ENCODE results near the gene COQ7.

Gene COQ7
- 16.3 to 21.1 reads per million in 2 experiments for total RNA-seq

DNA sequence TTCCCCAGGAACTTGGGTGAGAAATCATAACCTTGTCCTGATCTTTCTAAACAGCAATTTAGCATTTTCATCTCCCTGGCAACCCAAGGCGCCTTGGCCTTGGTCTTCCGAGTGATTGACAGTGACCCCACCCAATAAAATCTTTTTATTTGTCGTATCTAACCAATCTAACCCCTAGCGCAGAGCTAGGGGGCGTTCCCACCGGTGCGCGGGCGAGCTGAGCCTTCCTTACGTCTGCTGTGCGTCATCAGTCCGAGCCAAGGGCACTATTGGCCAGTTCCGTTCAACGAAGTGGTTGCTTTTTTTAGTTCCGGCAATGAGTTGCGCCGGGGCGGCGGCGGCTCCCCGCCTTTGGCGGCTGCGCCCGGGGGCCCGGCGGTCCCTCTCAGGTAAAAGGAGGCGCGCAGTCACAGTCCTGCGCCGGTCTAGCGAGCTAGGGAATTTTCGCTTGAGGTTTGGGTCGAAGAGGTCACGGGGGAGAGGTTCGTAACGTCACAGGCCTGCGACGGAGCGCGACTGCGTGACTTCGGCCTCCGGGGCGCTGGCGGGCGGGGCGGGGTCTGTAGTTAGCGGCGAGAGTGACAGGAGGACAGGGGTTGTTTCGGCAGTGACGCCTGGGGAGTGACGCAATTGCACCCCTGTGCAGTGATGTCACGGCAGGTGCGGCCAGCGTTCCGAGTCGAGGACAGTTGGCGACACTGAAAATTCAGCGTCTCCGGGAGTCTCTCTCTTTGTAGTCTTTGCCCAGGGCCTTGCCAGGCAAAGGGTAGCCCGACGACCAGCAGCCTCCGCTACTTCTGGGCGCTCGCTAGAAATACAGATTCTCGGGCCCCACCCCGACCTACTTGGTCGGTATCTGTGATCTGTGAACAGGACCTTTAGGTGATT is at the start of gene COQ7:
COQ7 (plus strand) TSS at position 266 of the 888 bp plus-strand sequence; CDS start at position 317, 51 bp downstream.
- DNase-seq (ENCODE audit: low read depth) = peak; percentile 98

DNA sequence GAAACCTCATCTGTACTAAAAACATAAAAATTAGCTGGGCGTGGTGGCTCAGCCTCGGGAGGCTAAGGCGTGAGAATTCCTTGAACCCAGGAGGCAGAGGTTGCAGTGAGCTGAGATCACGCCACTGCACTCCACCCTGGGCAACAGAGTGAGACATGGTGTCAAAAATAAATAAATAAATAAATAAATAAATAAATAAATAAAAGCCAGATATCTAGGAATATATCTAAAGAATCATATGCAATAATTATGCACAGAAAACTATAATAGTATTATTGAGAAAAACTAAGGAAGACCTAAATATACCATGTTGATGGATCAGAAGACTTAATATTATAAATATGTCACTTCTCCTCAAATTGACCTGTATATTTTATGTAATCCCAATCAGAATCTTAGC is 46.7 kb upstream of the COQ7 start:
- no peak for DNase-seq (ENCODE audit: low read depth)

DNA sequence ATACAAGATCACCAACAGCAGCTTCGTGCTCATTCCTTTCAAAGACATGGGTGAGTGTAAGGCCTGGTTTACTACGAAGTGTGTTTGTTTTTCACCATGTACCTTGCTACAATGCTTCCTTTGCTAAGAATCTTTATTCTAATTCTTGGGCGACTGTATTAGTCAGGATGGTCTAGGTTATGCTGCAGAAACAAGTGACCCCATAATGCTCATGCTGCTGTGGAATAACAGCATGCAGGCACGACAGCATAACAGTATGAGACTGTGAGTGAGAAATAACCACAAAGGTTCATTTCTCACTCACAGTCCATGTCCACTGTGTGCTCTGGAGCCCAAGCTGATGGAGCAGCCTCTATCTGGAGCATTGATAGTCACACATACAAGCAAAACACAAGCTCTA is 45.7 kb upstream of the COQ7 start:
- no peak for DNase-seq (ENCODE audit: low read depth)

DNA sequence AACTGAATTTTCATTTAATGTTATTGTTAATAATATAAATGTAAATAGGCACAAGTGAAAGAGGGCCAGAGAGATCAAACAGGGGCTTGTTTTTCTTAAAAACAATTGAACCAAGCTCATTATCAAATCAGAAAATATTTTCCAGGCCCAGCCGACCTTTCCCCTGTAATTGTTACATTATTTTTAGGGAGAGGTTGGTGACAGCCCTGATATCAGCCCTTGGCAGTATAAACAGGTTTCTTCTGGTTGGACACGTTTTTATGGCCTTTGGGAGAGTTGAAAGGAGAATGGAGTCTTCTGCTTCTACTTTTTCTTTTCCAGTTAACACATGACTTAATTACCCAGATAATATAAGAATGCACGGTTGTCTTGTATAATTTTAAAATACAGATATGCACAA is 40.0 kb upstream of the COQ7 start:
- no peak for DNase-seq (ENCODE audit: low read depth)

DNA sequence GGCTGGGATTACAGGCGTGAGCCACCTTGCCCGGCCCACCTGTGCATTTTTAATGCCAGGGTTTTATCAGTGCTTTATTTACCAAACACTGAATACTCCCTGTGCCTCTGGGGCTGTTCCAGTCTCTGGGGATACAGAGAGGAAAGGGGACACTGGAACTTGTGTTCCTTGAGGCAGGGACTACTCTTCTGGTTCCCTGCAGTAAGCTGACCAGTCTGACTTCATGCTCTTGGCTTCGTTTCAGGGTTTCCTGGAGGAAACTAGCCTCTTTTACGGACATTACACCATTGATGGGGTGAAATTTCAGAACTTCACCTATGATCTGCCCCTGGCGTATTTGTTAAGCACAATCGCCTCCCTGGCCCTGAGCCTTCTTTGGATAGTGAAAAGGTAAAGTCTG is 37.4 kb upstream of the COQ7 start:
- DNase-seq (ENCODE audit: low read depth) = no peak

DNA sequence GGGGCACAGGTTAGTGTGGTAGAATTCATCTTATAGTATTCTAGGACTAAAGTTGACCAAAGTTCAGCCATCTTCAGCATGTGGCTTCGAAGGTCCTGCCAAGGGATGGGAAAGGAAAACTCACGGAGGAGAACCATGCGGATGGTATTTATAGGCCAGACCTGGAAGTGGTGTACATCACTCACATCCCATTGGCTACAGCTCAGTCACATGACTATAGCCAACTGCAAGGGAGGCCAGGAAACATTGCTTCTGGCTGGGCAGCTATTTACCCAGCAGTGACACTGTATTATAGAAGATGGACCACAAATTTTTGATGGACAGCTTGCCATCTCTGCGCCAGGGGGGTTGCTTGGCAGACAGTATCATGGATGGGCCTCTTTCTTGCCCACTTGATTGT is 35.7 kb upstream of the COQ7 start:
- DNase-seq (ENCODE audit: low read depth) = no peak

DNA sequence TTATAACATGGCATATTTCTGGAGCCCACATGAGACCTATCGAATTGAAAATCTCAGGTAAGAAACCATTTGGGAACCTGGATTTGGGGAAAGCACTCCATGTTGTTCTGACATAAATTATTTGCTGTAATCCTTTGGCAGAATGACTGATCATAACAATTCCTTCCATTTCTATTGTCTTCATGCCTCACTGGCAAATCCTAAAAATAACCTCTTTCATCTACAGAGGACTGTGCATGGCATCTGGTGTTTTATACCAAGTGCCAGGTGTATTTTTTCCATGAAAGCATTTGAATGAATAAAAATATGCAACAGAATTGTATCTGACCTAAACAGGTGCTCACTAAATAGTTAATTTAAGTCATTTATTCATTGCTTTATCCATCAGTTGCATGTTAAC is 33.7 kb upstream of the COQ7 start:
- DNase-seq (ENCODE audit: low read depth) = no peak

DNA sequence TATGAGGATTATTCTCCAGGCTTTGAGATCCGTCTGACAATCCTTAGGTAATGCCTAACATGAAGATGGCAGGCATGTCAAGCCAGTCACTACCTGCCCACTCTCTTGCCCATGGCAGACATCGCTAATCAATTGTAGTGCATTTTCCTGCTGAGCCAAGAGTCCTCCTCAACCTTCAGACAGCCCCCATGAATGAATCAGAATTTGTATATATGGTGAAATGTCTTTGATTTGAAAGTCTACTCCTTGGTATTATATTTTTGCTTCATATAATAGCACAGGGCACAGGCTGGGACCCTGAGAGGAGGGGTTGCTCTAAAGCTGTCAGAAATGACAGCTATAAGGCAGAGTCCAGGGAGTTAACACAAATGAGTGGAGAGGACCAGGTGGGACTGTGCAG is 27.0 kb upstream of the COQ7 start:
- DNase-seq (ENCODE audit: low read depth) = no peak

DNA sequence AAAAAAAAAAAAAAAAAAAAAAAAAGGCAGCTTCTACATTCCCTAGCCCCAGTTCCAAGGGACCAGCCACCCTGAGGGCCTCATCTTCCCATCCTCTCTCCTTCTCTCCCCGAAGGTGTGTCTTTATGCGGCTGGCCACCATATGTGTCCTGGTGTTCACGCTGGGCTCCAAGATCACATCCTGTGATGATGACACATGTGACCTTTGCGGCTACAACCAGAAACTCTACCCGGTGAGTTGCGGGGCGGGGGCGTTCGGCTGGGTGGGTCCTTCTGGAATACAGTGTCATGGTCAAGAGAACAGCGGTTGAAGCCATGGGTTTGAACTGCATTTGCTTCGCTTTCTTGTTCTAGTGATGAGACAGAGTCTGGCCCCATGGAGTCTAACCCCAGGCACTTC is 22.6 kb upstream of the COQ7 start:
- DNase-seq (ENCODE audit: low read depth) = no peak

DNA sequence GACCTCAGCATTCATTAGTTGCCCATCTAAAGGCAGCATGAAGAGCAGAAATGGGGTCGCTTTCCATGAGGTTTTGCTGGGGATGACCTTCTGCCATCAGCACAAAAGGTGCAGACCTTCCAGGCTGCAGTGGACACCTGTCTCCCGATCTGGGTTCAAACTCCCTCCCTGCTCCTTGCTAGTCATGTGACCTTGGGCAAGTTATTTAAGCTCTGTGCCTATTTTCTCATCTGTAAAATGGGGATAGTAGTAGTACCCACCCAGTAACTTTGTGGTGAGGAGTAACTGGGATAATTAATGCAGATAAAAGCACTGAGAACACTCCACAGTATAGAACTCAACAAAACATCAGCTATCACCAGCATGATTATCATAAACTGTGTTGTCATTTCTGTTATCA is 21.4 kb upstream of the COQ7 start:
- DNase-seq (ENCODE audit: low read depth) = no peak

DNA sequence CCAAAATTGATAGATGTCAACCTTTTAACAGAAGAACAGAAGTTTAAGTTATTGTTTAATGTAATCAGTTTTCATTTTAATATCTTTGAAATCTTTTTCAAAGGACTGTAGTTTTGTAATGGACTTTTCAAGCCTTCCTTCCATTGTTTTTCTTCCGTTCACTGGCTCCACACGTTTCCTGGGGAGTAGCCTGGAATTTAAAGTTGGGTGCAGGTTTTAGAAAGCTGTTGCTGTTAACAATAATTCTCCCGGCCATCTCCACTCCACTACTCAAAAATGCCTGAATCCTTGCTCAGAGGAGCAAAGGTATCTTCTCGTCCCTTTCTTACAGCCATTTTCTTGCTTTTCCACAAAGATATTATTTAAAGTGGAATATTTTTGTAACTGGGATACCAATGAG is 4.7 kb upstream of the COQ7 start:
- DNase-seq (ENCODE audit: low read depth) = no peak

DNA sequence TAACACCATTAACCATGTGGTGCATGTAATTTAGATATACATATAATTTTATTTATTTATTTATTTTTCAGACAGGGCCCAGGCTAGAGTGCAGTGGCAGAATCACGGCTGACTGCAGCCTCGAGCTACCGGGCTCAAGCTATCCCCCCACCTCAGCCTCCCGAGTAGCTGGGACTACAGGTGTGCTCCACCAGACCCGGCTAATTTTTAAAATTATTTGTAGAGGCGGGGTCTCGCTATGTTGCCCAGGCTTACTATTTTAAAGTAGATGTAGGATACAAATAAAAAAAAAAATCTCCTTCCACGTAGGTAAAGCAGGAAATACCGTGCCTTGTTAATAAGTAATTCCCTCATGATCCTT is 446 bp upstream of the COQ7 start:
- DNase-seq (ENCODE audit: low read depth) = no peak

DNA sequence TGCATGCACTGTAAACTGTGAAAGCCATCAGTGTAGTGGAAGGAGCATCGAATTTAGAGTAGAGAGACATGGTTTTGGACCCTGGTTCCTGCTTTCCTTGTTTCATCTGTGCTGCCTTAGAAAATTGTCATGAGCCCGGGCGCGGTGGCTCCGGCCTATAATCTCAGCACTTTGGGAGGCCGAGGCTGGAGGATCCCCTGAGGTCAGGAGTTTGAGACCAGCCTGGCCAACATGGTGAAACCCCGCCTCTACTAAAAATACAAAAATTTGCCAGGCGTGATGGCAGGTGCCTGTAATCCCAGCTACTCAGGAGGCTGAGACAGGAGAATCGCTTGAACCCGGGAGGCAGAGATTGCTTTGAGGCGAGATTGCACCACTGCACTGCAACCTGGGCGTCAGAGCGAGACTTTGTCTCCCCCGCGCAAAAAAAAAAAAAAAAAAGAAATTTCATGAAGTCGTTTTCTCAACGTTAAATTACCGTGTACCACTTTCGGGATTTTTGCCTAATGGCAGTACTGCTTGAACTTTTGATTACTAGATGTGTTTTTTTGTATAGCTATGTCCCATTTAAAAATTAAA is 912 bp downstream of the COQ7 start:
- no peak for DNase-seq (ENCODE audit: low read depth)

DNA sequence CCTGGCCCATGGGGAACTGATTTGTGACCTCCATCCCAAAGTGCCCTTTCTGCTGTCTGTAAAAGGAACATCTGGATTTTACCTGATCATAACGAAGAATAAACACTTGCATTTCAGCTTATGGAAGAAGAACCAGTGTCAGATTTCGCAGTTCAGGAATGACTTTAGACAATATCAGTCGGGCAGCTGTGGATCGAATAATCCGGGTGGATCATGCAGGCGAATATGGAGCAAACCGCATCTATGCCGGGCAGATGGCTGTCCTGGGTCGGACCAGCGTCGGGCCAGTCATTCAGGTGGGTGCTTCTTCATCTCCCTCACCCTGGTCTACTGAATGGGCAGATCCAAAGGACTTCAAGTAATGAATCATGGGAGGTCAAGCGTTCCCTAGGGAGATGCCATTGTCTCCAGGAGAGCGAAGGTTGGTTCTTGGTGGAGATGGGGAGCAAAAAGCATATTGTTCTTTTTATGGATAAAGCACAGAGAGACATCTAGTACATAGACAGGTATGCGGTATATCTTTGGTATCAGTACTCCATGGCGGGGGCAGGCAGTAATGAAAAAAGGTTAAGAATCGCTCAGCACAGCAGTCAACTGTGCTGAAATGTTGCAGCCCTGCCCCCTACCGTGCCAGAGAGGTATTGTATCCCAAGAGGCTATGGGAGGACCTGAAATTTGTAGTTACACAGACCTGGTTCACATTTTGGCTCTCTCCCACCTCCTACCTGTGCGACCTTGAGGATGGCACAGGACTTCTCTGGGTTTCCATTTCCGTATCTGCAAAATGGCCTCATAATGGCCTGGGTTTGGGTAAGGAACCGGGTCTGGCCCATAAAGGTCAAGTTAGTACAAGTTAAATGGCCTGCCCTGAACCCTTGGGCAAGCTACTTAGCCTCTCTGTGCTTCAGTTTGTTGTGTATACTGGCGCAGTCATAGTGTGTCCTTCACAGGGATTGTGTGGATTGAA is 4.7 kb downstream of the COQ7 start:
- peak; percentile 26 for DNase-seq (ENCODE audit: low read depth)

DNA sequence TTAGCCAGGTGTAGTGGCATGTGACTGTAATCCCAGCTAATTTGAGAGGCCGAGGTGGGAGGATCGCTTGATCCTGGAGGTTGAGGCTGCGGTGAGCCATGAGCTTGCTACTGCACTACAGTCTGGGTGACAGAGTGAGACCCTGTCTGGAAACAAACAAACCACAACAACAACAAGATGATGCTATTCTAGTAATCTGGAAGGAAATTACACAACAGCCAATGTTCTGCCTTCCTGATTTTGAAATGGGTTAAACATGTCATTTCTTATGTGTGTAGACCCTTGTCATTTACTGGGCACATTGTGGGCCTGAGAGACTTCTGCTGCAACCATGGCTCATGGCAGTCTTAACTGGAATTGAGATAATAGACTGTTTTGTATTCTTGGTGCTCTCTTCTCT is 5.9 kb downstream of the COQ7 start:
- no peak for DNase-seq (ENCODE audit: low read depth)

DNA sequence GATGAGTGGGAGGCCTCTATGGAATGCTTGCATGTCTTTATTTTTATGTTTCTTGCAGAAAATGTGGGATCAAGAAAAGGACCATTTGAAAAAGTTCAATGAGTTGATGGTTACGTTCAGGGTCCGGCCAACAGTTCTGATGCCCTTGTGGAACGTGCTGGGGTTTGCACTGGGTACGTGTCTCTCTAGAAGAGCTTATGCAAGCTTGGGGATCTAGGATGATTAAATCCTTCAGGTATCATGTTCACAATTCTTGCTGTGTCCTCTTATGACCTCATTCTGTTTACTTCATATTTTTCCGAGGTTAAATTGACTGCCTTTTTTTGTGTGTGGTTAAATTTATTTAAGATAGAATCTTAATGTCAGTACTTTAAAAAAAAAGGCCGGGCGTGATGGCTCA is 6.4 kb downstream of the COQ7 start:
- no peak for DNase-seq (ENCODE audit: low read depth)

DNA sequence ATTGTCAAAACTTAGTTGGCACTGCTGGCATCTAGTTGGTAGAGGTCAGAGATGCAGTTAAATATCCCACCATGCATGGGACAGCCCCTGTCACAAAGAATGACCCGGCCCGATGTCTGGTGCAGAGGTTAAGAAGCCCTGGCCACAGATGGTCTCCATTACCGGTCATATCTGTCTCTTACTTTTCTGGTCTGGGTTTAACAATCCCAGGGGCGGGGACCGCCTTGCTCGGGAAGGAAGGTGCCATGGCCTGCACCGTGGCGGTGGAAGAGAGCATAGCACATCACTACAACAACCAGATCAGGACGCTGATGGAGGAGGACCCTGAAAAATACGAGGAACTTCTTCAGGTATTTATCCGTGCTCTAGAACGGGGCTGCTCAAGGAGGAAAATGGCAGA is 8.1 kb downstream of the COQ7 start:
- DNase-seq (ENCODE audit: low read depth) = no peak

DNA sequence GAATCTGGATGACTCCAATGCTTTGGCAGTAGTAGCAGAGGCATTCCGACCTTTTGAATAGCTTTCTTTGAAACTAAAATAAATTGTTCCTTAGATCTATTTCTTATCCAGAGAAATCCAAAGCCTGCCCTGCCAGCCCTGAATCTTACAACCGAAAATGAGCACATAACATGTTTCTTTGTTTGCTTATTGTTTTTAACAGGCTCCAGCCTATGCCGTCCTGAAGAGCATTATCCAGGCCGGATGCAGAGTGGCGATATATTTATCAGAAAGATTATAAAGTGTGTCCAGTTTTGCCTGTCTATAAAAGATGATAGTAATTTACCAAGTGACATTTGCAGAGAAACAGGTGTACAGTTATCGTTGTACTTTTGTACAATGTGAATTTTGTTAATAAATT is 10.5 kb downstream of the COQ7 start:
- DNase-seq (ENCODE audit: low read depth) = no peak

DNA sequence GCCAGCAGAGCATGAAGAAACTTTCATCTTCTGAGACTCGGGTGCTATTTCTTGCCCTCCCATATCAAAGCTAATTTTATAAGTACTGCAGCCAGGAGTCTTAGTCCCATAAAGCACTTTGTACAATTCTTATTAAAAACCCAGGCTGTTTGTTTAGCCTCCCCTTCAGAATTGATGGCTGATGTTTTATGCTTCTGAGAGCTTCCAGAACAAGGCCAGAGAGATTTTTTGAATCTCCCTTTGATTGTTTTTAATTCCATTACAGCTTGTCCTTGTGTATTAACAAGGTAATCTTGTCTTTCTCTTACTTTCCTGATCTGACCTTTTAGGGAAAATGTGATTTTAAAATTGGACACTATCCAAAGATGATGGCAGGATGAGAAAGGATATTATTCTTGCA is 16.3 kb downstream of the COQ7 start:
- no peak for DNase-seq (ENCODE audit: low read depth)

DNA sequence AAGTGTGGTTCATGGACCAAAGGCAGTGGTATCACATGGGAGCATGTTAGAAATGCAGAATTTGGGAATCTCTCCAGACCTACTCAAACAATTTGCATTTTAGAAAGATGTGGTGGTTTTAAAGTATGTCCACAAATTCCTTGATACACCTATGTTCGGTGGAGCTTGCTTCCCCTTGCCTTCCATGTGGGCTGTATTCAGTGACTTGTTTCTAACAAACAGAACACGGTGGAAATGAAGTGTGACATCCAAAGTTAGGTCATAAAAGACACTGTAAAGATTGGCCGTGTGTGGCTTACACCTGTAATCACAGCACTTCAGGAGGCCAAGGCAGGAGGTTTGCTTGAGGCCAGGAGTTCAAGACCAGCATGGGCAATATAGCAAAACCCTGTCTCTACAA is 16.7 kb downstream of the COQ7 start:
- no peak for DNase-seq (ENCODE audit: low read depth)

DNA sequence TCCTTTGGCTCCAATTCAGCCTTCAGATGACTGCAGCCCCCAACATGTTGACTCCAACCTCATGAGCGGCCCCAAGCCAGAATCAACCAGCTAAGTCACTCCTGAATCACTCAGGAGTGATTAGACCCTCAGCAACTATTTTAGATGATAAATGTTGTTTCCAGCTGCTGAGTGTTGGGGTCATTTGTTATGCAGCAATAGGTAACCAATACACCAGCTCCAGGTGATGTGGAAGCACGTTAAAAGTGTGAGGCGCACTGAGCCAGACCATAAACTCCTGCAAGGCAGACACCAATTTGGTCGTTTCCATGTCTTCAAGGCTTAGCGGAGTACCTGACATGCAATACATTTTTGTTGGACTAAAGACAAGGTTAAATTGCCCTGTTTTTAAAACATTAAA is 17.5 kb downstream of the COQ7 start:
- DNase-seq (ENCODE audit: low read depth) = no peak

DNA sequence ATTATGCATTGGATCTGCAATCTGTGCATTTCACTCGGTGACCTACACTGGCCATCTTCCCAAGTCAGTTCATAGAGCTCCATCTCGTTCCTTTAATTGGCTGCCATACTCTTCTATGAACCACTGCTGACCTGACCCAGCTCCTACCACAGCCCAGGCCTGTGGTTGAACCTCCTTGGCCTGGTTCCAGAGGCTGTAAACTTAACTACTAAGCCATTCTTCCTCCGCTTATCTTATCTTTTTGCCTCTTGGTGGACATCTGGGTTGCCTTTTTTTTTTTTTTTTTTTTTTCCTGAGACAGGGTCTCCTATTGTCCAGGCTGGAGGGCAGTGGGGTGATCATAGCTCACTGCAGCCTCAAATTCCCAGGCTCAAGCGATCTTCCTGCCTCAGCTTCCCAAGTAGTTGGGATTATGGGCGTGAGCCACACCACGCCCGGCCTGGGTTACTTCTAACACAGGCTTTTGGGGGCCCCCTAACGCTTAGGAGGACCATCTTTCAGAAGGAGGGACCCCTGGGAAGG is 18.3 kb downstream of the COQ7 start:
- DNase-seq (ENCODE audit: low read depth) = no peak

All from T follicular helper cell (primary cell).